Cerebellar nuclear complex (tissue), 1 donor: ENCODE results near the gene C1orf50.

Source experiments
- DNase-seq, 2 experiments: peaks; one replicate each; lab custom pipeline; 2025; lab: John Stamatoyannopoulos, UW

Gene C1orf50

GRCh38 chr1:42759114-42759513 lies 7.9 kb upstream of the C1orf50 start:
- no peak for DNase-seq

GRCh38 chr1:42761567-42761966 lies 5.5 kb upstream of the C1orf50 start:
- DNase-seq, result no peak

- DNase-seq, result no peak
Measured at GRCh38 chr1:42762269-42762668, 4.8 kb upstream of the C1orf50 start.

- no peak for DNase-seq
Measured at GRCh38 chr1:42765269-42765668, 1.8 kb upstream of the C1orf50 start.

- no peak for DNase-seq
Measured at GRCh38 chr1:42765832-42766740, 963 bp upstream of the C1orf50 start.

- DNase-seq, result no peak
Measured at GRCh38 chr1:42767510-42768000, 506 bp downstream of the C1orf50 start.

- no peak for DNase-seq
Measured at GRCh38 chr1:42768172-42768571, 1.1 kb downstream of the C1orf50 start.

- no peak for DNase-seq
Measured at GRCh38 chr1:42769811-42770210, 2.8 kb downstream of the C1orf50 start.

- DNase-seq, result no peak
Measured at GRCh38 chr1:42773420-42773819, 6.4 kb downstream of the C1orf50 start.

- DNase-seq, result no peak
Measured at GRCh38 chr1:42774928-42775526, 8.0 kb downstream of the C1orf50 start.

GRCh38 chr1:42776502-42776901 lies 9.5 kb downstream of the C1orf50 start:
- no peak for DNase-seq

- DNase-seq, result no peak
Measured at GRCh38 chr1:42777852-42778251, 10.8 kb downstream of the C1orf50 start.

GRCh38 chr1:42779725-42780124 lies 12.7 kb downstream of the C1orf50 start:
- DNase-seq, result no peak

GRCh38 chr1:42780176-42780575 lies 13.1 kb downstream of the C1orf50 start:
- DNase-seq, result no peak

GRCh38 chr1:42783092-42783491 lies 16.0 kb downstream of the C1orf50 start:
- DNase-seq, result no peak

- DNase-seq, result no peak
Measured at GRCh38 chr1:42784547-42784945, 17.5 kb downstream of the C1orf50 start.

GRCh38 chr1:42784946-42785693 lies 18.1 kb downstream of the C1orf50 start, which contains the start of gene TMEM269:
TSS of gene TMEM269 (plus strand) at chr1:42784991. CDS start at chr1:42789894, 4,903 bp downstream.
- no peak for DNase-seq

- no peak for DNase-seq
Measured at GRCh38 chr1:42786097-42786496, 19.0 kb downstream of the C1orf50 start.

- DNase-seq, result no peak
Measured at GRCh38 chr1:42788021-42788420, 21.0 kb downstream of the C1orf50 start.

- DNase-seq, result no peak
Measured at GRCh38 chr1:42793824-42794223, 26.8 kb downstream of the C1orf50 start.

- DNase-seq, result no peak
Measured at GRCh38 chr1:42797414-42797813, 30.4 kb downstream of the C1orf50 start.

GRCh38 chr1:42797979-42798378 lies 30.9 kb downstream of the C1orf50 start:
- no peak for DNase-seq
